Neural cell (in vitro differentiated cells): ENCODE measurements around the gene HOXC6.

Source experiments
- CTCF ChIP-seq: fragments of 450-650 bp; IDR thresholded peaks from 2 replicates; pipeline ENCODE4 v1.5.1; 2014; ENCODE audit warnings: antibody characterized with exemption, mild to moderate bottlenecking, moderate library complexity; ENCODE audit not compliant: poor library complexity, severe bottlenecking
- EP300 ChIP-seq: fragments of 450-650 bp; conservative IDR thresholded peaks from 2 replicates; pipeline ENCODE4 v1.6.1; 2014; ENCODE audit warnings: antibody characterized with exemption, mild to moderate bottlenecking, moderate library complexity; ENCODE audit not compliant: poor library complexity, severe bottlenecking
- EZH2 ChIP-seq: fragments of 200-600, 300-800 bp; shearing (Covaris generic), sonication (generic); IDR thresholded peaks from 2 replicates; pipeline ENCODE4 v1.6.1; 2014; ENCODE audit warnings: antibody characterized with exemption, low read length, borderline replicate concordance, mild to moderate bottlenecking; ENCODE audit not compliant: insufficient read depth, poor library complexity, severe bottlenecking
- POLR2AphosphoS5 ChIP-seq: IDR thresholded peaks from 2 replicates; pipeline ENCODE4 v1.6.1; 2012
- REST ChIP-seq: IDR thresholded peaks from 2 replicates; pipeline ENCODE4 v1.6.1; 2012; ENCODE audit warnings: borderline replicate concordance
- SMC3 ChIP-seq: fragments of 450-650 bp; conservative IDR thresholded peaks from 2 replicates; pipeline ENCODE4 v1.6.1; 2014; ENCODE audit warnings: antibody characterized with exemption, mild to moderate bottlenecking, moderate library complexity; ENCODE audit not compliant: poor library complexity
- TAF1 ChIP-seq: IDR thresholded peaks from 2 replicates; pipeline ENCODE4 v1.6.1; 2012; ENCODE audit warnings: low read depth

GRCh38 chr12:54024127-54024526, 4.1 kb upstream of the HOXC6 start:
- no peak for TF ChIP-seq POLR2AphosphoS5
- TF ChIP-seq CTCF, result no peak
- TF ChIP-seq EP300, result no peak
- no peak for TF ChIP-seq TAF1
- TF ChIP-seq EZH2, result no peak
- no peak for TF ChIP-seq SMC3
- TF ChIP-seq REST, result no peak
